MCF 10A (cell line): Measurements from ENCODE around the gene STAC. TPM values are rescaled to one million over a fixed set of nuclear protein-coding genes. Genes with fewer than 3 reads are reported as not detected.

ENCODE experiments used
- BruUV-seq: library from RNA; stranded (reverse); fragments of 400-500 nt; replicated peaks from 2 replicates; lab custom pipeline; 2021; lab: Mats Ljungman, UMichigan
- CTCF ChIA-PET: fragments of 300-600 bp; sonication (Branson Sonifier 250); formaldehyde crosslinking; extraction: SDS; loops from one replicate; lab custom pipeline; 2021; ENCODE audit warnings: antibody characterized with exemption, inconsistent platforms; lab: Yijun Ruan, JAX
- POLR2A ChIA-PET: fragments of 300-600, 350-650 bp; sonication (Branson Sonifier 250); formaldehyde crosslinking; extraction: SDS; loops from one replicate; lab custom pipeline; 2020; ENCODE audit warnings: antibody characterized with exemption, inconsistent platforms; lab: Yijun Ruan, JAX
- DNase-seq: peaks from one replicate; pipeline ENCODE4 v3.0.0-alpha.2; 2018; ENCODE audit not compliant: unreplicated experiment
- H3K27ac Mint-ChIP-seq: one replicate; pipeline ENCODE4 v1.8.0; 2022; ENCODE audit warnings: mild to moderate bottlenecking, low read depth, mixed read lengths; ENCODE audit not compliant: unreplicated experiment
- H3K27me3 Mint-ChIP-seq: one replicate; pipeline ENCODE4 v1.8.0; 2022; ENCODE audit warnings: mixed read lengths; ENCODE audit not compliant: insufficient read depth, unreplicated experiment
- H3K36me3 Mint-ChIP-seq: one replicate; pipeline ENCODE4 v1.8.0; 2022; ENCODE audit warnings: mild to moderate bottlenecking, moderate library complexity, mixed read lengths; ENCODE audit not compliant: insufficient read depth, unreplicated experiment
- H3K4me1 Mint-ChIP-seq: one replicate; pipeline ENCODE4 v1.8.0; 2022; ENCODE audit warnings: mixed read lengths; ENCODE audit not compliant: insufficient read depth, unreplicated experiment
- H3K4me3 Mint-ChIP-seq: one replicate; pipeline ENCODE4 v1.8.0; 2022; ENCODE audit warnings: mild to moderate bottlenecking, moderate library complexity, mixed read lengths; ENCODE audit not compliant: unreplicated experiment
- H3K9me3 Mint-ChIP-seq: one replicate; pipeline ENCODE4 v1.8.0; 2022; ENCODE audit warnings: mixed read lengths; ENCODE audit not compliant: unreplicated experiment
- CTCF ChIP-seq: fragments of 200-600 bp; IDR thresholded peaks from one replicate; pipeline ENCODE4 v1.8.0; 2022; ENCODE audit warnings: antibody characterized with exemption, mild to moderate bottlenecking; ENCODE audit not compliant: unreplicated experiment
- intact Hi-C: fragments of 100-400 bp; cut with micrococcal nuclease; formaldehyde crosslinking; loops from 2 replicates; pipeline ENCODE4 v1.14.1; 2022
- total RNA-seq: library from RNA; stranded (reverse); gene quantifications from 2 replicates; pipeline ENCODE4 v1.2.3, GENCODE V29; 2022

The STAC gene
- total RNA-seq, 1 experiment from 2014 or later: 1.1 TPM

DNA sequence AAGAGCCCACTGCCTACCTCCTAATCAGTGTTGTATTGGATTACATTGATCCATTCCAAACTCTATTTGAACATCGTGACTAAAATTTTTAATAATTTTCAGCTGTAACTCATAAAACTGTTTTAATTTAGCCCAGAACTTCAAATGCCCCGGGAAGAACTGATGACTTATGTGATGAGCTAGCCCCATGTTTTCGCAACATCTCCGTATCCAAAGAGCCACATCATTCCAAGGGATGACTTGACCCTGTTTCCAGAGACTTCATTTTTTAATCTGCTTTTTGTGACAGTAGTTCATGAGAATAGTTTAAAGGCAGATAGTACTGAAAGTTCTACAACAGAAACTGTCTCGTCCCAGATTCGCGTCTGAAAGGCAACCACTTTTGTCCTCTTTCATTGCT, 97.4 kb downstream of the STAC start:
- TF ChIP-seq CTCF: no peak
- H3K27me3 Mint-ChIP-seq: no peaks in the 10 kb centered on the region
- ChIA-PET POLR2A (no interaction called here), CTCF (no interaction called here)
- intact Hi-C loops: no loop called here
- no peak overlapping the region for H3K27ac Mint-ChIP-seq
- peak; percentile 48 for DNase-seq
- peaks cover 14% of the 10 kb centered on the region for H3K9me3 Mint-ChIP-seq
- H3K36me3 Mint-ChIP-seq: no peaks in the 10 kb centered on the region
- no peak overlapping the region for H3K4me3 Mint-ChIP-seq
- H3K4me1 Mint-ChIP-seq: no peaks in the 10 kb centered on the region
- BruUV-seq: no TSS peak

- Mint-ChIP-seq H3K27me3 (no peaks in the 10 kb centered on the region), H3K36me3 (no peaks in the 10 kb centered on the region), H3K4me3 (no peak overlapping the region), H3K9me3 (peaks cover 11% of the 10 kb centered on the region), H3K27ac (no peak overlapping the region), H3K4me1 (no peaks in the 10 kb centered on the region)
- CTCF ChIA-PET: no interaction called here
- BruUV-seq: no TSS peak
- no peak for DNase-seq
- POLR2A ChIA-PET: no interaction called here
- no peak for TF ChIP-seq CTCF
- intact Hi-C loops: no loop called here
Observed at GRCh38 chr3:36480911-36481648, 100.8 kb downstream of the STAC start.

DNA sequence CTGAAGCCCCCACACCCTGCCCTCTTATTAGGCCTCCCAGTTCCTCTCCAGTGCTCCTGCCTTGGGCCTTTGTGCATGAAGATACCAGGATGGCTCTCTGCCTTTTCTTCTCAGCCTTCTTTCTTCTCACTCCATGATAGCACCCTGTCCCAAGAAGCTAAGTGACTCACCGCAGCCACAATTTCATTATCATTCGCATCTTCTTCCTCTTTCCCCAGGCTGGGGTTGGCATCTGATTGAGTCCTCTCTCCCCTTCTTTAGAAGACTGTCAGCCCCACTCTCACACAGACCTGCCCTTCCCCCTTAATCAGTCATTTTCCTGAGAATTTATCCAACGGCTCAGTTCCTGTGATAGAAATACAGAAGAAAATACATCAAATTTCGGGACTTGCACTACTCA, 102.0 kb downstream of the STAC start:
- no peaks in the 10 kb centered on the region for H3K4me1 Mint-ChIP-seq
- peaks cover 11% of the 10 kb centered on the region for H3K9me3 Mint-ChIP-seq
- no TSS peak for BruUV-seq
- no peak overlapping the region for H3K4me3 Mint-ChIP-seq
- intact Hi-C loops: no loop called here
- ChIA-PET CTCF (no interaction called here), POLR2A (no interaction called here)
- H3K36me3 Mint-ChIP-seq: no peaks in the 10 kb centered on the region
- no peaks in the 10 kb centered on the region for H3K27me3 Mint-ChIP-seq
- no peak for DNase-seq
- no peak overlapping the region for H3K27ac Mint-ChIP-seq
- no peak for TF ChIP-seq CTCF

DNA sequence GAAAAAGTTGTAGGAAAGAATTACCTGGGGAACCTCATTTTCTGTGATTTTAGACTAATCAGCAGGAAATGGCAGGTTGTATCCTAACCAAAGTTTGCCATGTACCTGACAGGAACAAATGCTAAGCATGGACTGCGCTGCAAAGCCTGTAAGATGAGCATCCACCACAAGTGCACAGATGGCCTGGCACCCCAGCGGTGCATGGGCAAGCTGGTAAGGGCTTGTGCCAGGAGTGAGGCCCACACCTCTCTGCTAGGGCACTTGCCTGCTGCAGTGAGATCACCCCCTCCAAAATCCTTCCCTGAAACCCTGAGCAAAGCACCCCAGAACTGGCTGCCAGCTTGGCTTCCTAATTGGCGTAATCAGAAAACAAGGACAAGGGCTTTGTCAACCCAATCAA, 102.6 kb downstream of the STAC start:
- TF ChIP-seq CTCF: no peak
- no TSS peak for BruUV-seq
- CTCF ChIA-PET: no interaction called here
- no peak for DNase-seq
- Mint-ChIP-seq H3K9me3 (peaks cover 11% of the 10 kb centered on the region), H3K4me3 (no peak overlapping the region), H3K27me3 (no peaks in the 10 kb centered on the region), H3K36me3 (no peaks in the 10 kb centered on the region), H3K4me1 (no peaks in the 10 kb centered on the region), H3K27ac (no peak overlapping the region)
- POLR2A ChIA-PET: no interaction called here
- intact Hi-C loops: no loop called here
